ENCODE data around the gene EPB41.

DNA sequence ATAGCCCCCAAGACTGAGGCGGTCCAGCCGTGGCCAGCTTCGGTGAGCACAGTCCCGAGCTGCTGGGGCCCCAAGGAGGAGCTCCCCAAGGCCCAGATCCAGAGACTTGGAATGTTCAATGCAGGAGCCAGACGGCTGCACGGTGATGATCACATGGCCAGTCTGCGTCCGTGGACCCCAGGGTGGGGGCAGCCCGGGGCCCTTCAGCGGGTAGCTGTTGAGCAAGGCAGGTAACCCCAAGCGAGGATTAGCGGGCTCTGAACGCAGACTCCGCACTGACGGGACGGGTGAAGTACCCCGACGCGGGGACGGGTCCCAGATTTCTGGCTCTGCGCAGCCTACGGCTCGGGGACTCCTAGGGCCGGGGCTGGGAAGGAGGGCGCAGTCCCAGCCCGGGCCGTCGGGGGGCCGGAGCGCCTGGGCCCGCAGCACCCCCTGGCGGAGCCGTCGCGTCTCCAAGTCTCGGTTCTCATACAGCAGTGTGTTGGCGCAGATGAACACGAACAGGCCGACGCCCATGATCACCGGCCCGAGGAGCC, 206.6 kb downstream of the EPB41 start:
- TF ChIP-seq, protein P1, sequence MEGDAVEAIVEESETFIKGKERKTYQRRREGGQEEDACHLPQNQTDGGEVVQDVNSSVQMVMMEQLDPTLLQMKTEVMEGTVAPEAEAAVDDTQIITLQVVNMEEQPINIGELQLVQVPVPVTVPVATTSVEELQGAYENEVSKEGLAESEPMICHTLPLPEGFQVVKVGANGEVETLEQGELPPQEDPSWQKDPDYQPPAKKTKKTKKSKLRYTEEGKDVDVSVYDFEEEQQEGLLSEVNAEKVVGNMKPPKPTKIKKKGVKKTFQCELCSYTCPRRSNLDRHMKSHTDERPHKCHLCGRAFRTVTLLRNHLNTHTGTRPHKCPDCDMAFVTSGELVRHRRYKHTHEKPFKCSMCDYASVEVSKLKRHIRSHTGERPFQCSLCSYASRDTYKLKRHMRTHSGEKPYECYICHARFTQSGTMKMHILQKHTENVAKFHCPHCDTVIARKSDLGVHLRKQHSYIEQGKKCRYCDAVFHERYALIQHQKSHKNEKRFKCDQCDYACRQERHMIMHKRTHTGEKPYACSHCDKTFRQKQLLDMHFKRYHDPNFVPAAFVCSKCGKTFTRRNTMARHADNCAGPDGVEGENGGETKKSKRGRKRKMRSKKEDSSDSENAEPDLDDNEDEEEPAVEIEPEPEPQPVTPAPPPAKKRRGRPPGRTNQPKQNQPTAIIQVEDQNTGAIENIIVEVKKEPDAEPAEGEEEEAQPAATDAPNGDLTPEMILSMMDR (IDR thresholded peaks at IDR 0.05) = peak; percentile 56 to 82 (median 77)
- no peak for TF ChIP-seq EP300 (IDR thresholded peaks at IDR 0.05)

Measured in sigmoid colon (tissue), 4 donors.